ENCODE measurements around the gene HOXD9.

Gene HOXD9

DNA sequence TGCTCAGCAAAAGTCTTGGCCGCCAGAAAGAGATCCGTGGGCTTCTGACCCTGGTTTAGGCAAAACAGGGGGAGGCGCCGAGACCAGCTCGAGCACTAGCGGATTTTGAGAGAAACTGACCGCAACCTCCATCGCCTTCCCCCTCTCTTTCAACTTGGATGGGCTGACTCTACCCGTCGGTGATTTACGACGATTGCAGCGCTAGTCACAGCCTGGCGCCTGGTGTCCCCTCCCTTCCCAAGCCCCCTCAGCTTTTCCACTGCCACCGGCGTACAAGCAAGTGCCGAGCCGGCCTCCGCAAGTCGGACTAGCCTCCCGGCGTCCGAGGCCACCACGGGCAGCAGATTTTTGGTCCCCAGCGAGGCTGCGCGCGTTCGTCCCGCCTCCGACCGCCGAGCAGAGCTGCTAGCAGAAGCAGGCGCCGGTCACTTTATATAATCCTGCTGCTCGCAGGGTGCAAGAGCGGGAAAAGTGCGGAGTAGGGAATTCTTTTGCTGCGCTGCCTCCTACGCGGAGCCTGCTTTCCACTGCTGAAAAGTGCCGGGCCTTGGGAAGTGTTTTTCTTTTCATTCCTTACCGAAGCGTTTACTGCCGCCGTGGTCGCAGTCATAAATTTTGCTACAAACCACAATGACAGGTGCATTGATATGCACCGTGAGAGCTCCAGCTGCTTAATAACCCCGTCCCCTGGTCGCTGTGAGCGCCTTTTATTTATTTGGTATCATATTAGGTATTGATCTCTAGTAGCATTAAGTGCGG, 42.3 kb downstream of the HOXD9 start:
- Histone ChIP-seq H3K9me3 (peaks cover 59% of the 10 kb centered on the region), H3K4me3 (no peak overlapping the region), H3K27me3 (peaks cover 44% of the 10 kb centered on the region)

GRCh38 chr2:176165370-176166050, 43.0 kb downstream of the HOXD9 start:
- Histone ChIP-seq H3K9ac (no peak overlapping the region), H3K4me3 (no peak overlapping the region), H3K4me1 (no peaks in the 10 kb centered on the region), H4K20me1 (no peaks in the 10 kb centered on the region), H3K36me3 (no peaks in the 10 kb centered on the region), H3K27ac (no peak overlapping the region), H3K27me3 (peaks cover 37% of the 10 kb centered on the region; the same call in 1 of the 2 replicates), H3K4me2 (no peak overlapping the region), H3K9me3 (peaks cover 52% of the 10 kb centered on the region)
- TF ChIP-seq Cebpa-rat (IDR thresholded peaks at IDR 0.05), result no peak

More for the DNA sequence above, 42.3 kb downstream of the HOXD9 start:
- Histone ChIP-seq H3K27ac (no peak overlapping the region), H3K36me3 (no peaks in the 10 kb centered on the region), H3K4me1 (no peaks in the 10 kb centered on the region), H3K4me2 (no peak overlapping the region), H4K20me1 (no peaks in the 10 kb centered on the region), H3K9ac (no peak overlapping the region)
- TF ChIP-seq Cebpa-rat (IDR thresholded peaks at IDR 0.05), result no peak

GRCh38 chr2:176166272-176166671, 43.8 kb downstream of the HOXD9 start:
- H3K4me3 ChIP-seq, result no peak overlapping the region
- no peak overlapping the region for H3K4me2 ChIP-seq
- H3K27ac ChIP-seq, result no peak overlapping the region
- TF ChIP-seq Cebpa-rat (IDR thresholded peaks at IDR 0.05), result no peak
- H3K9ac ChIP-seq, result no peak overlapping the region
- no peaks in the 10 kb centered on the region for H3K36me3 ChIP-seq
- peaks cover 32% of the 10 kb centered on the region; the same call in 1 of the 2 replicates for H3K27me3 ChIP-seq
- H3K4me1 ChIP-seq, result no peaks in the 10 kb centered on the region
- no peaks in the 10 kb centered on the region for H4K20me1 ChIP-seq
- H3K9me3 ChIP-seq, result peaks cover 44% of the 10 kb centered on the region

DNA sequence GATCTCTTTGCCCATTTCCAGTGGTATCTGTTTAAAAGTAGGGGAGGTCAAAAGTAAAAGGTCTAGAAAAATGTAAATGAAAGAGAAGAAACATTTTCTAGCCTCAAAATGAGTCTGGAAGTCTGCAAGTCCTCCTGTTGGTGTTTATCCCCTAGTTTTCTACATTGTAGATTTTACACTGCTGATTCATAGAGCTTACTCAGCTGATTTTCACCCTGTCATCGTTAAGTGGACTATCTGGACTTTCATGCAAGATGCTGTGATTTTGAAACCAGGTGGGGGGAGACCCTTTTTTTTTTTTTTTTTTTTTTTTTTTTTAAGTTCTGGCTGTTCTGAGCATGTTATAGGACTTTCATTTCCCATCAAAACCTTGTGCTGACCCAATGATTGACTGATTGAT, 44.9 kb downstream of the HOXD9 start:
- Histone ChIP-seq H3K27ac (no peak overlapping the region), H3K4me1 (no peaks in the 10 kb centered on the region), H3K36me3 (no peaks in the 10 kb centered on the region), H3K9ac (no peak overlapping the region), H3K4me3 (no peak overlapping the region), H3K27me3 (peaks cover 30% of the 10 kb centered on the region), H4K20me1 (no peaks in the 10 kb centered on the region), H3K4me2 (no peak overlapping the region), H3K9me3 (peaks cover 44% of the 10 kb centered on the region)
- no peak for TF ChIP-seq Cebpa-rat (IDR thresholded peaks at IDR 0.05)

DNA sequence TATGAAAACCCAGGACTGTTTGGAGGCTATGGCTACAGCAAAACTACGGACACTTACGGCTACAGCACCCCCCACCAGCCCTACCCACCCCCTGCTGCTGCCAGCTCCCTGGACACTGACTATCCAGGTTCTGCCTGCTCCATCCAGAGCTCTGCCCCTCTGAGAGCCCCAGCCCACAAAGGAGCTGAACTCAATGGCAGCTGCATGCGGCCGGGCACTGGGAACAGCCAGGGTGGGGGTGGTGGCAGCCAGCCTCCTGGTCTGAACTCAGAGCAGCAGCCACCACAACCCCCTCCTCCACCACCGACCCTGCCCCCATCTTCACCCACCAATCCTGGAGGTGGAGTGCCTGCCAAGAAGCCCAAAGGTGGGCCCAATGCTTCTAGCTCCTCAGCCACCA, 46.7 kb downstream of the HOXD9 start:
- TF ChIP-seq Cebpa-rat (IDR thresholded peaks at IDR 0.05), result no peak
- H3K4me1 ChIP-seq, result no peaks in the 10 kb centered on the region
- no peaks in the 10 kb centered on the region for H3K36me3 ChIP-seq
- H3K27me3 ChIP-seq, result peaks cover 42% of the 10 kb centered on the region
- H4K20me1 ChIP-seq, result no peaks in the 10 kb centered on the region
- no peak overlapping the region for H3K4me3 ChIP-seq
- H3K9ac ChIP-seq, result no peak overlapping the region
- peaks cover 34% of the 10 kb centered on the region for H3K9me3 ChIP-seq
- H3K27ac ChIP-seq, result no peak overlapping the region
- H3K4me2 ChIP-seq, result no peak overlapping the region

GRCh38 chr2:176169711-176170110, 47.2 kb downstream of the HOXD9 start:
- H3K9me3 ChIP-seq, result peaks cover 33% of the 10 kb centered on the region
- no peaks in the 10 kb centered on the region for H3K4me1 ChIP-seq
- no peaks in the 10 kb centered on the region for H4K20me1 ChIP-seq
- H3K4me2 ChIP-seq, result no peak overlapping the region
- no peak overlapping the region for H3K27ac ChIP-seq
- no peaks in the 10 kb centered on the region for H3K36me3 ChIP-seq
- H3K27me3 ChIP-seq, result peaks cover 42% of the 10 kb centered on the region
- no peak overlapping the region for H3K9ac ChIP-seq
- H3K4me3 ChIP-seq, result no peak overlapping the region
- TF ChIP-seq Cebpa-rat (IDR thresholded peaks at IDR 0.05), result no peak

GRCh38 chr2:176170602-176171305, 48.2 kb downstream of the HOXD9 start:
- H3K4me1 ChIP-seq, result no peaks in the 10 kb centered on the region
- no peak for TF ChIP-seq Cebpa-rat (IDR thresholded peaks at IDR 0.05)
- H3K27ac ChIP-seq, result no peak overlapping the region
- peaks cover 33% of the 10 kb centered on the region for H3K9me3 ChIP-seq
- H3K4me2 ChIP-seq, result no peak overlapping the region
- H3K36me3 ChIP-seq, result no peaks in the 10 kb centered on the region
- H3K4me3 ChIP-seq, result no peak overlapping the region
- H3K9ac ChIP-seq, result no peak overlapping the region
- peaks cover 43% of the 10 kb centered on the region for H3K27me3 ChIP-seq
- H4K20me1 ChIP-seq, result no peaks in the 10 kb centered on the region

- peaks cover 33% of the 10 kb centered on the region for H3K9me3 ChIP-seq
- peaks cover 45% of the 10 kb centered on the region for H3K27me3 ChIP-seq
- no peak overlapping the region for H3K4me3 ChIP-seq
- H3K4me2 ChIP-seq, result no peak overlapping the region
- H3K4me1 ChIP-seq, result no peaks in the 10 kb centered on the region
- no peak overlapping the region for H3K27ac ChIP-seq
- TF ChIP-seq Cebpa-rat (IDR thresholded peaks at IDR 0.05), result no peak
- no peaks in the 10 kb centered on the region for H4K20me1 ChIP-seq
- H3K9ac ChIP-seq, result no peak overlapping the region
- H3K36me3 ChIP-seq, result no peaks in the 10 kb centered on the region
These were observed 49.0 kb downstream of the HOXD9 start for GRCh38 chr2:176171351-176172006.

DNA sequence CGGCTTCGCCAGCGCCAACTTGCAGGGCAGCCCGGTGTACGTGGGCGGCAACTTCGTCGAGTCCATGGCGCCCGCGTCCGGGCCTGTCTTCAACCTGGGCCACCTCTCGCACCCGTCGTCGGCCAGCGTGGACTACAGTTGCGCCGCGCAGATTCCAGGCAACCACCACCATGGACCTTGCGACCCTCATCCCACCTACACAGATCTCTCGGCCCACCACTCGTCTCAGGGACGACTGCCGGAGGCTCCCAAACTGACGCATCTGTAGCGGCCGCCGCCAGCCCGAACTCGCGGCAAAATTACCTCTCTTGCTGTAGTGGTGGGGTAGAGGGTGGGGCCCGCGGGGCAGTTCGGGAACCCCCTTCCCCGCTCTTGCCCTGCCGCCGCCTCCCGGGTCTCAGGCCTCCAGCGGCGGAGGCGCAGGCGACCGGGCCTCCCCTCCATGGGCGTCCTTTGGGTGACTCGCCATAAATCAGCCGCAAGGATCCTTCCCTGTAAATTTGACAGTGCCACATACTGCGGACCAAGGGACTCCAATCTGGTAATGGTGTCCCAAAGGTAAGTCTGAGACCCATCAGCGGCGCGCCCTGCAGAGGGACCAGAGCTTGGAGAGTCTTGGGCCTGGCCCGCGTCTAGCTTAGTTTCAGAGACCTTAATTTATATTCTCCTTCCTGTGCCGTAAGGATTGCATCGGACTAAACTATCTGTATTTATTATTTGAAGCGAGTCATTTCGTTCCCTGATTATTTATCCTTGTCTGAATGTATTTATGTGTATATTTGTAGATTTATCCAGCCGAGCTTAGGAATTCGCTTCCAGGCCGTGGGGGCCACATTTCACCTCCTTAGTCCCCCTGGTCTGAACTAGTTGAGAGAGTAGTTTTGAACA, 49.7 kb downstream of the HOXD9 start:
- Histone ChIP-seq H3K27ac (no peak overlapping the region), H3K4me3 (no peak overlapping the region), H3K36me3 (no peaks in the 10 kb centered on the region), H4K20me1 (no peaks in the 10 kb centered on the region), H3K4me2 (no peak overlapping the region), H3K9ac (no peak overlapping the region), H3K4me1 (no peaks in the 10 kb centered on the region), H3K27me3 (peaks cover 47% of the 10 kb centered on the region), H3K9me3 (peaks cover 33% of the 10 kb centered on the region)
- TF ChIP-seq Cebpa-rat (IDR thresholded peaks at IDR 0.05), result no peak

Measured in BLaER1 (cell line).